GM13976 (cell line): ENCODE measurements around the gene GPR37.

Experiments
- DNase-seq: peaks from one replicate; pipeline ENCODE4 v3.0.0; 2012; ENCODE audit warnings: low spot score
- CTCF ChIP-seq: IDR thresholded peaks from 2 replicates; pipeline ENCODE4 v1.5.1; 2012; ENCODE audit warnings: borderline replicate concordance, mild to moderate bottlenecking; ENCODE audit not compliant: insufficient read depth; ENCODE audit errors: extremely low read depth, missing control alignments, control extremely low read depth
- in situ Hi-C: fragments of 300-500 bp; cut with MboI; formaldehyde crosslinking; loops from one replicate; pipeline ENCODE4 v1.12.0; 2022; ENCODE audit warnings: low sequenced_read_pairs, mixed read lengths, inconsistent platforms; ENCODE audit not compliant: unreplicated experiment

The GPR37 gene

GRCh38 chr7:124781418-124781817 lies 15.8 kb upstream of the GPR37 start:
- in situ Hi-C loops = loop anchor here (25.0 kb wide), 1 partner anchor 619 kb away; no protein-coding TSS in a partner anchor

GRCh38 chr7:124780608-124781007 lies 15.0 kb upstream of the GPR37 start:
- no peak for TF ChIP-seq CTCF
- in situ Hi-C loops = loop anchor here (25.0 kb wide), 1 partner anchor 618 kb away; no protein-coding TSS in a partner anchor
- DNase-seq = no peak

More at GRCh38 chr7:124781418-124781817, 15.8 kb upstream of the GPR37 start:
- no peak for DNase-seq
- TF ChIP-seq CTCF = no peak

- no peak for DNase-seq
- in situ Hi-C loops = loop anchor here (25.0 kb wide), 1 partner anchor 618 kb away; no protein-coding TSS in a partner anchor
- TF ChIP-seq CTCF = no peak
Observed at GRCh38 chr7:124780056-124780455, 14.5 kb upstream of the GPR37 start.

GRCh38 chr7:124779620-124780019 lies 14.0 kb upstream of the GPR37 start:
- TF ChIP-seq CTCF = no peak
- no peak for DNase-seq
- in situ Hi-C loops = loop anchor here (25.0 kb wide), 1 partner anchor 617 kb away; no protein-coding TSS in a partner anchor

- no peak for DNase-seq
- no peak for TF ChIP-seq CTCF
- in situ Hi-C loops = loop anchor here (25.0 kb wide), 1 partner anchor 617 kb away; no protein-coding TSS in a partner anchor
Observed at GRCh38 chr7:124779194-124779593, 13.6 kb upstream of the GPR37 start.

GRCh38 chr7:124777268-124777667 lies 11.7 kb upstream of the GPR37 start:
- no peak for TF ChIP-seq CTCF
- in situ Hi-C loops = loop anchor here (25.0 kb wide), 1 partner anchor 615 kb away; no protein-coding TSS in a partner anchor
- no peak for DNase-seq
